Esophagus squamous epithelium (tissue), 4 donors: ENCODE data around the gene FAM177A1.
A peak's percentile ranks its signal among the peaks of the same experiment; 100 is the strongest.

Experiments
- POLR2A ChIP-seq, 4 donors: fragments of 450-650 bp; IDR thresholded peaks; one replicate each; pipeline ENCODE4 v1.6.1; 2017; ENCODE audit warnings: antibody characterized with exemption in 4 of 4, mild to moderate bottlenecking in 4 of 4, moderate library complexity in 3 of 4
- TF ChIP-seq, protein P1 (sequence below), 6 experiments: fragments of 450-650 bp in 4 of 6; fragments of 200-600 bp in 2 of 6; sonication (generic) in 2 of 6; IDR thresholded peaks; one replicate each; pipeline ENCODE4 v1.5.1; 2016 to 2019; ENCODE audit warnings: antibody characterized with exemption in 6 of 6, mild to moderate bottlenecking in 4 of 6, moderate library complexity in 4 of 6

DNA sequence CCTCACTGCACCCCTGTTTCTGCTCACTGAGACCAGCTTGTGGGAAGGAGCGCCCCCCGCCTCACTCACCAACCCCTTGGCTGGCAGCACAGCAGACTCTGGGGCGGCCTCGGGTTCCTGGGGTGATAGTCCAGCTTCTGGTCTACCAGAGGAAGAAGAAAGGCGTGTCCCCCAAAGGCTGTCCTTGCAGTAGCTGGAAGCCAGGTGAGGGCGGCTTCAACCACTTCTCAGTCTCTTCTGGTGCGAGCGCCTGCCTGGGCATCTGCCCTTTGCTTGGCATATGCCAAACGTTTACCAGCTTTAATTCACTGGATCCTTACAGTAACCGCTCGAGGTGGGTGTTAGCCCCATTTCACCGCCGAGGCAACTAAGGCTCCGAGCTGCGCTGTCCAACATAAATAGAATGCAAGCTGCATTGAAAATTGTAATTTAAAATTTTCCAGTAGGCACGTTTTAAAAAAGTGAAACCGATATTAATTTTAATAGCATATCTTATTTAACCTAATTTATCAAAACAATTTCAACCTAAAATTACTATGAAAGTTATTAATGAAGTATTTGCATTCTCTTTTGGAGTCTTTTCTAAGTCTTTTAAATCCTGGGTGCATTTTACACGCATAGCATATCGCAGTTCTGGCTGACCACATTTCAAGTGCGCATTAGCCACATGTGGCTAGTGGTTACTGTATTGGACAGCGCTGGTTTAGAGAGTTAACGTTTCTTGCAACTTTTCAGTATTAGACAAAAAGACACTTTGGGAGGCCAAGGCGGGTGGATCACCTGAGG, 872 bp downstream of the FAM177A1 start:
- TF ChIP-seq, protein P1, sequence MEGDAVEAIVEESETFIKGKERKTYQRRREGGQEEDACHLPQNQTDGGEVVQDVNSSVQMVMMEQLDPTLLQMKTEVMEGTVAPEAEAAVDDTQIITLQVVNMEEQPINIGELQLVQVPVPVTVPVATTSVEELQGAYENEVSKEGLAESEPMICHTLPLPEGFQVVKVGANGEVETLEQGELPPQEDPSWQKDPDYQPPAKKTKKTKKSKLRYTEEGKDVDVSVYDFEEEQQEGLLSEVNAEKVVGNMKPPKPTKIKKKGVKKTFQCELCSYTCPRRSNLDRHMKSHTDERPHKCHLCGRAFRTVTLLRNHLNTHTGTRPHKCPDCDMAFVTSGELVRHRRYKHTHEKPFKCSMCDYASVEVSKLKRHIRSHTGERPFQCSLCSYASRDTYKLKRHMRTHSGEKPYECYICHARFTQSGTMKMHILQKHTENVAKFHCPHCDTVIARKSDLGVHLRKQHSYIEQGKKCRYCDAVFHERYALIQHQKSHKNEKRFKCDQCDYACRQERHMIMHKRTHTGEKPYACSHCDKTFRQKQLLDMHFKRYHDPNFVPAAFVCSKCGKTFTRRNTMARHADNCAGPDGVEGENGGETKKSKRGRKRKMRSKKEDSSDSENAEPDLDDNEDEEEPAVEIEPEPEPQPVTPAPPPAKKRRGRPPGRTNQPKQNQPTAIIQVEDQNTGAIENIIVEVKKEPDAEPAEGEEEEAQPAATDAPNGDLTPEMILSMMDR (IDR thresholded peaks at IDR 0.05): peak in 3 of 6 experiments; percentile 18 to 28 (median 18)
- TF ChIP-seq POLR2A (IDR thresholded peaks at IDR 0.05): no peak
